Liver (tissue), 9 donors: ENCODE data around the gene SH3BP5. TPM values are rescaled to one million over a fixed set of nuclear protein-coding genes. Genes with fewer than 3 reads are reported as not detected.

ENCODE experiments used
- DNase-seq: peaks from one replicate; pipeline ENCODE4 v3.0.0-alpha.2; 2017; ENCODE audit warnings: low spot score
- H3K27ac ChIP-seq, 2 donors: one replicate each; pipeline ENCODE4 v1.7.0; 2013; ENCODE audit warnings: inconsistent platforms in 2 of 2, low read length in 2 of 2, control low read depth in 1 of 2, low read depth in 1 of 2, mild to moderate bottlenecking in 1 of 2
- H3K27me3 ChIP-seq, 4 donors: one replicate each; pipeline versions ENCODE4 v1.6.1 to v1.7.0; 2013; ENCODE audit warnings: low read length in 3 of 4, inconsistent platforms in 1 of 4, mild to moderate bottlenecking in 1 of 4, moderate library complexity in 1 of 4; ENCODE audit not compliant: control insufficient read depth in 4 of 4, insufficient read depth in 4 of 4
- H3K36me3 ChIP-seq, 4 donors: one replicate each; pipeline versions ENCODE4 v1.6.1 to v1.7.0; 2013; ENCODE audit warnings: low read length in 3 of 4, mild to moderate bottlenecking in 3 of 4, low read depth in 1 of 4, moderate library complexity in 1 of 4; ENCODE audit not compliant: control insufficient read depth in 4 of 4, insufficient read depth in 3 of 4
- H3K4me1 ChIP-seq, 4 donors: one replicate each; pipeline versions ENCODE4 v1.6.1 to v1.7.0; 2013; ENCODE audit warnings: low read length in 3 of 4, mild to moderate bottlenecking in 3 of 4, moderate library complexity in 1 of 4; ENCODE audit not compliant: control insufficient read depth in 4 of 4, insufficient read depth in 4 of 4
- H3K4me3 ChIP-seq, 3 donors: one replicate each; pipeline versions ENCODE4 v1.6.1 to v1.7.0; 2013; ENCODE audit warnings: low read length in 3 of 3, control low read depth in 1 of 3, low read depth in 1 of 3, mild to moderate bottlenecking in 1 of 3
- H3K9ac ChIP-seq, 2 donors: one replicate each; pipeline ENCODE4 v1.7.0; 2013; ENCODE audit warnings: low read length in 2 of 2, mild to moderate bottlenecking in 2 of 2, moderate library complexity in 2 of 2, control low read depth in 1 of 2, low read depth in 1 of 2
- H3K9me3 ChIP-seq, 4 donors: one replicate each; pipeline versions ENCODE4 v1.6.1 to v1.7.0; 2013; ENCODE audit warnings: low read length in 3 of 4; ENCODE audit not compliant: control insufficient read depth in 4 of 4
- ATF3 ChIP-seq: IDR thresholded peaks from 2 replicates; pipeline ENCODE4 v1.6.1; 2016; ENCODE audit warnings: antibody characterized with exemption
- CTCF ChIP-seq: fragments of 150-350 bp; IDR thresholded peaks from 2 replicates; pipeline ENCODE4 v1.5.1; 2017; ENCODE audit warnings: improper control_type of control experiment, low read depth, low read length; ENCODE audit not compliant: missing input control
- FOXA1 ChIP-seq: IDR thresholded peaks from 2 replicates; pipeline ENCODE4 v1.6.1; 2016; ENCODE audit warnings: antibody characterized with exemption
- FOXA2 ChIP-seq: IDR thresholded peaks from 2 replicates; pipeline ENCODE4 v1.6.1; 2016; ENCODE audit warnings: antibody characterized with exemption
- GABPA ChIP-seq, 2 donors: IDR thresholded peaks in 1 of 2; conservative IDR thresholded peaks in 1 of 2; 2 replicates each; pipeline ENCODE4 v1.6.1; 2016; ENCODE audit warnings: antibody characterized with exemption in 2 of 2, mild to moderate bottlenecking in 1 of 2, moderate library complexity in 1 of 2
- HNF4G ChIP-seq: IDR thresholded peaks from 2 replicates; pipeline ENCODE4 v1.6.1; 2016; ENCODE audit warnings: antibody characterized with exemption
- JUND ChIP-seq, 2 donors: IDR thresholded peaks; 2 replicates each; pipeline ENCODE4 v1.6.1; 2016; ENCODE audit warnings: antibody characterized with exemption in 2 of 2
- MAX ChIP-seq: IDR thresholded peaks from 2 replicates; pipeline ENCODE4 v1.6.1; 2016; ENCODE audit warnings: antibody characterized with exemption
- NR2F2 ChIP-seq: IDR thresholded peaks from 2 replicates; pipeline ENCODE4 v1.6.1; 2016; ENCODE audit warnings: antibody characterized with exemption
- RAD21 ChIP-seq, 2 donors: IDR thresholded peaks; 2 replicates each; pipeline ENCODE4 v1.6.1; 2016; ENCODE audit warnings: antibody characterized with exemption in 2 of 2, mild to moderate bottlenecking in 2 of 2
- REST ChIP-seq: IDR thresholded peaks from 2 replicates; pipeline ENCODE4 v1.6.1; 2016; ENCODE audit warnings: antibody characterized with exemption, mild to moderate bottlenecking
- RXRA ChIP-seq, 2 donors: IDR thresholded peaks; 2 replicates each; pipeline ENCODE4 v1.6.1; 2017 to 2018; ENCODE audit warnings: antibody characterized with exemption in 2 of 2, mild to moderate bottlenecking in 1 of 2
- SP1 ChIP-seq: IDR thresholded peaks from 2 replicates; pipeline ENCODE4 v1.6.1; 2018; ENCODE audit warnings: antibody characterized with exemption, mild to moderate bottlenecking
- TAF1 ChIP-seq: conservative IDR thresholded peaks from 2 replicates; pipeline ENCODE4 v1.6.1; 2016; ENCODE audit warnings: antibody characterized with exemption, mild to moderate bottlenecking
- YY1 ChIP-seq: IDR thresholded peaks from 2 replicates; pipeline ENCODE4 v1.6.1; 2016; ENCODE audit warnings: antibody characterized with exemption, mild to moderate bottlenecking
- ZBTB33 ChIP-seq: IDR thresholded peaks from 2 replicates; pipeline ENCODE4 v1.6.1; 2016; ENCODE audit warnings: antibody characterized with exemption
- WGBS: extraction: QIAGEN DNeasy Blood & Tissue Kit; methylation state at CpG from one replicate; pipeline ENCODE4 v1.1.7; 2013; 5-methylcytosine and 5-hydroxymethylcytosine counted together
- polyA plus RNA-seq, 2 donors: library from polyadenylated mRNA; stranded (reverse) in 1 of 2; unstranded in 1 of 2; fragments of 200-250 nt in 1 of 2; fragments of >200 nt in 1 of 2; fragmentation: Nextera tagmentation in 1 of 2; extraction: Ambion mirVana in 1 of 2; gene quantifications; one replicate each; pipeline versions ENCODE4 v1.2.1 to v1.2.3, GENCODE V29; 2013 to 2015
- total RNA-seq, 2 donors: library from RNA; depleted of rRNA; stranded (reverse); fragments of >200 nt; gene quantifications; one replicate each; pipeline ENCODE4 v1.2.3, GENCODE V29; 2014
- donor health status: healthy.
- donor health status: healthy.
- donor health status: healthy.
- donor health status: healthy.
- donor health status: healthy.

Gene SH3BP5
- total and polyA plus RNA-seq, 4 donors: 3.5 to 17.9 (median 11.8) TPM

- TF ChIP-seq CTCF (no peak), YY1 (no peak), GABPA (IDR thresholded peaks at IDR 0.05 in 1 of 2, conservative IDR thresholded peaks at IDR 0.05 in 1 of 2) (no peak), ATF3 (no peak), REST (no peak), FOXA1 (no peak), TAF1 (no peak), FOXA2 (no peak), NR2F2 (no peak)
- peaks cover 0 to 8% (median 2%) of the 10 kb centered on the region in 4 donors for H3K4me1 ChIP-seq
- WGBS: 92% methylated on average over 3 of the region's 3 CpGs
- H3K27ac ChIP-seq: no peak overlapping the region
- H3K36me3 ChIP-seq: no peaks in the 10 kb centered on the region
- no peak overlapping the region for H3K9ac ChIP-seq
- no peaks in the 10 kb centered on the region for H3K27me3 ChIP-seq
- DNase-seq: no peak
- H3K9me3 ChIP-seq: no peaks in the 10 kb centered on the region
- no peak overlapping the region for H3K4me3 ChIP-seq
Observed at GRCh38 chr3:15267502-15267901, 64.9 kb downstream of the SH3BP5 start.

- Histone ChIP-seq H3K27ac (no peak overlapping the region), H3K4me3 (no peak overlapping the region), H3K36me3 (no peaks in the 10 kb centered on the region), H3K9ac (no peak overlapping the region), H3K9me3 (no peaks in the 10 kb centered on the region), H3K4me1 (peaks cover 0 to 8% (median 2%) of the 10 kb centered on the region in 4 donors), H3K27me3 (no peaks in the 10 kb centered on the region)
- TF ChIP-seq JUND (IDR thresholded peaks at IDR 0.05): no peak
- TF ChIP-seq RXRA (IDR thresholded peaks at IDR 0.05): no peak
- TF ChIP-seq FOXA1: no peak
- TF ChIP-seq MAX: no peak
- TF ChIP-seq ZBTB33: no peak
- no peak for TF ChIP-seq FOXA2
- TF ChIP-seq TAF1: no peak
- TF ChIP-seq ATF3: no peak
- TF ChIP-seq YY1: no peak
- TF ChIP-seq HNF4G: no peak
- no peak for TF ChIP-seq GABPA (IDR thresholded peaks at IDR 0.05 in 1 of 2, conservative IDR thresholded peaks at IDR 0.05 in 1 of 2)
- no peak for TF ChIP-seq REST
- no peak for TF ChIP-seq RAD21 (IDR thresholded peaks at IDR 0.05)
- TF ChIP-seq SP1: no peak
- no peak for DNase-seq
- WGBS: 83% methylated on average over 13 of the region's 13 CpGs
Observed at GRCh38 chr3:15266510-15267376, 65.6 kb downstream of the SH3BP5 start.
